GM06990 (cell line): ENCODE measurements around the gene C11orf87.

Source experiments
- DNase-seq: peaks from one replicate; pipeline ENCODE4 v3.0.0-alpha.2; 2011; ENCODE audit not compliant: insufficient read length; ENCODE audit errors: extremely low read depth
- H3K27me3 ChIP-seq: replicated peaks from 2 replicates; pipeline ENCODE4 v1.6.0; 2011; ENCODE audit warnings: low read length; ENCODE audit not compliant: control insufficient read depth, insufficient read depth
- H3K36me3 ChIP-seq: 2 replicates; pipeline ENCODE4 v1.5.1; 2011; ENCODE audit warnings: low read length; ENCODE audit not compliant: control insufficient read depth, insufficient read depth
- H3K4me3 ChIP-seq: replicated peaks from 2 replicates; pipeline ENCODE4 v1.5.1; 2011; ENCODE audit warnings: low read depth, mild to moderate bottlenecking, control low read depth, low read length
- CTCF ChIP-seq: IDR thresholded peaks from 2 replicates; pipeline ENCODE4 v1.5.1; 2011; ENCODE audit warnings: low read length, control low read depth, mild to moderate bottlenecking, inconsistent platforms; ENCODE audit not compliant: insufficient read depth, poor library complexity, severe bottlenecking

C11orf87 gene

DNA sequence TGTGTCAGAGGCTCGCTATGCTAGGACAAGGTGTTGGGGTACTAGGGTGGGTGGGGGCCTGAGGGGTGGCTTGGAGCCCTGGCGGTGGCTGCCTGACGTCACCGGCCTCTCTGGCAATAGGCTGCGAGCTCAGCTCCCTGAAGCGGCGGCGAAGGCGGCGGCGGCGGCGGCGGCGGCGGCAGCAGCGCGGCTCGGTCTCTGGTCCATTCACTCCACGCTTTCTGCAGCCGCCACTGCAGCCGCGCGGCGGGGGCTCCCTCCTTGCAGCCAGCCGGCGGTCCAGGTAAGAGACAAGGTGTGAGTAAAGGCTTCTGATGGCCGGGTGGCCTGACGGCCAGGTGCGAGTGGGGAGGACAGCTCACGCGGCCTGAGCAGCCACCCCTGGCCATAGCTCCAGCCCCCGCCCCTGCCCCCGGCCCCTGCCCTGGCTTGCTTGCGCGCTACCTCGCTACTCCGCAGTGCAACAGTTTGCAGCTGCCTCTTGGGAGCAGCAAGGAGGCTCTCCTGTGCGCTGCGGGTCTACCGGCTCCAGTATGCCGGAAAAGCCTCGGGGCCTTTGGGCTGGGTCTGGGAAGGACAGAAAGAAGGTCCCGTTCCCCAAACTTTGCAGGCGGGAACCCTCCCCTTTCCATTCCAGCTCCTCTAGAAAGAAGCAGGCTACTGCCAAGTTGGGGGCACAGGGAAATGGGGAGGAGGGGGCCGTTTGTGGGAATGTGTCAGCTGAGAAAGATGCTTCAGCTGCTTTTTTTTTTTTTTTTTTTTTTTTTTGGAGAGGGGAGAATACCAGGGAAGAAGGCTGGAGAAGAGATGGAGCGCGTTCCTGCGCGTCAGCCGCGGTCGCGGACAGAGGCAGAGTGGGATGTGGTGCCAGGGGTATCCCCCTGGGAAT lies at the start of gene C11orf87:
Gene C11orf87 (plus strand): TSS at position 210 of the 889 bp plus-strand sequence. CDS start 1,444 bp downstream, outside the sequence.
- no peak within 1 kb of the TSS for H3K4me3 ChIP-seq
- DNase-seq = peak; percentile 0
- H3K27me3 ChIP-seq = peaks cover 3% of the 10 kb centered on the region; the same call in 1 of the 2 replicates
- TF ChIP-seq CTCF = no peak
- no peaks in the 10 kb centered on the region for H3K36me3 ChIP-seq

DNA sequence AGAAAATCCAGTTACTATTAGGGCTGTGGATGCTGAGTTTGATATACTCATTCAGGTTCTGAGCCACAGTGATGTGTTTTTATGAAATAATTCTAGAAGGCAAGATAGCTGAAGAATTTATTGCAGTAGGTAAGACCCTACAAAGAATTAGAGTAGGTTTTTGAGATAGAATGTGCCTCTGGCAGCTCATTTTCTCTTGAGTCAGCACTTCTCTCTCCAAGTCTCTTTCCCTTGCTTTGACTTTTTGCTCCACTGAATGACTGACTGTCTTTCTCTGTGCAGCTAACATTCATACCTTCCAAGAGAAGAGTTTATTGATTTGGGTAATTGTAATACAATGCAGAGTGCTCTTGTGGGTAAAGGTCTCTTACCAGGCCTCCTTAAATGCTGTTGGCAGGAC lies 48.0 kb upstream of the C11orf87 start:
- H3K27me3 ChIP-seq = no peaks in the 10 kb centered on the region
- no peak for TF ChIP-seq CTCF
- no peaks in the 10 kb centered on the region for H3K36me3 ChIP-seq
- DNase-seq = no peak
- H3K4me3 ChIP-seq = no peak overlapping the region

DNA sequence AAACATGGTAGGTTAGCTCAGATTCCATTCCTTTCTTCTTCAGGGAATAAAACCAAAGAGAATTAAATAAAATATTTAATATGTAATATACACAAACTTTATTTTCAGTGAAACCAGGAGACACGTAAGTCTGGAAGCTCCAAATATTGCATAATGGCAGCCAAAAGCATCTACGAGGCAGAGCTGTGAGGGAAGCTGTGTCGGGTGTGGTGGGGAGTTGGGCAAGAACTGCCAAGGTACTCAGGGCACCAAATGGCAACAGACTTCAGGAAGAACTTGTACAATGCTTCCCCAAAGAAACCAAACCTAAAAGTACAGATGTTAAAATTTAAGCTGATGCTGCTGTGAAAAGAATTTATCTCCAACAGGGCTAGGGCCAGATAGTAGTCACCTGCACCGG lies 47.5 kb upstream of the C11orf87 start:
- no peak for DNase-seq

DNA sequence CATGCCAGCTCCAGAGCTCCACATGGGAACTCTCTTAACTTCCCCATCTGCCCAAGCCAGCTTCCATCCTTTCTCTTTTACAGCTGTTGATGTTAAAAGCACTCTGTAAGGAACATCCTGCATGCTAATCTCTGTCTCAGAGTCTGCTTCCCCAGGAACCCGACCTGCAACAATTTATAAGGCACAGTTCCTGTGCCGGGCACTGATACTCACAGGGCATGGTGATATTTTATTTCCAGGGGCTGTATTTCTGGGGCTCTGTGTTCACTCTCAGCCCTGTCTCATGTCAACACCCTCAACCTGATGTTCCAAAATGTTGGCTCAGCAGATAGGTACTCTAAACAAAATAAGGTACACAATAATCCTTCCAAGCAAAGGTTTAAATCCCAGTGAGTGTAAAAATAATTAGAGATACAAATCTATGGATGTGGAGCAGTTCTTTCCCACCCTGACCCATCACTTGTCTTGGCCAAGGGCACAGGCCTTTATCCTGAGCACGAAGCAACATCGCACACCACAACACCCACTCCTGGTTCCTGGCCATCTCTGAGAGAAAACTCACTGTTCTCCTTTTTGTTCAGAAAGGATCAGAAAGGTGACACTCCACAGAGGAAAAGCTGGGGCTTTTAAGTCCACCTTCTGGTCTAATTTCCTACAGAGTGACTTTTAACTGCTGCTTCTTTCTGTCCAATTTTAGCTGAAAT lies 44.8 kb upstream of the C11orf87 start:
- DNase-seq = no peak
- Histone ChIP-seq H3K27me3 (no peaks in the 10 kb centered on the region), H3K36me3 (no peaks in the 10 kb centered on the region)

More for the DNA sequence above, 47.5 kb upstream of the C11orf87 start:
- TF ChIP-seq CTCF = no peak
- Histone ChIP-seq H3K4me3 (no peak overlapping the region), H3K27me3 (no peaks in the 10 kb centered on the region), H3K36me3 (no peaks in the 10 kb centered on the region)

DNA sequence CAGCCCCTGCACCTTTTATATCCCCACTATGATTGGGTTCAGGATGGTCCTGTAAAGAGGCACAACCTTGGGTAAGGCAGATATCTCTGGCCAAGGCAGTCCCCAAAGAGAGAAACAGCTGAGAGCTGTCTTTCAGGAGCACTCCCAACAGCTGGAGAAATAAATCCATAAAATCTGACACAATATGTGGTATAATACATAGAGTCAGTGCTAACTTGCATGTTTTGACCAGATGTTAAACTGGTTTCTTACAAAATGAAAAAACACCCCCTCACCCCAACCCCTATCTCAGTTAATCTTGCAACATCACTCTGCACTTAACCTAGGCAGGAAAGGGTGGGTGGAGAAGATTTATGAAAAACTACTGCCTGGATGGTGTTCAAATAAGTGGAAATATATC lies 44.0 kb upstream of the C11orf87 start:
- Histone ChIP-seq H3K36me3 (no peaks in the 10 kb centered on the region), H3K27me3 (no peaks in the 10 kb centered on the region)
- no peak for TF ChIP-seq CTCF

More for the DNA sequence above, 44.8 kb upstream of the C11orf87 start:
- H3K4me3 ChIP-seq = no peak overlapping the region
- no peak for TF ChIP-seq CTCF

More for the DNA sequence above, 44.0 kb upstream of the C11orf87 start:
- DNase-seq = no peak
- no peak overlapping the region for H3K4me3 ChIP-seq
